GM21367 (cell line): ENCODE measurements around the gene METTL8.
"Not testable (repeated sequence)": the region's sequence is repeated elsewhere in the genome, so short reads cannot be mapped to it uniquely, and the experiment has no call there.

Experiments
- ATAC-seq: cut with Tn5 transposase; IDR thresholded peaks from one replicate; pipeline ENCODE4 v1.9.1; 2021; ENCODE audit not compliant: unreplicated experiment

METTL8 gene

GRCh38 chr2:171402906-171403580 lies 30.7 kb downstream of the METTL8 start:
- no peak for ATAC-seq

DNA sequence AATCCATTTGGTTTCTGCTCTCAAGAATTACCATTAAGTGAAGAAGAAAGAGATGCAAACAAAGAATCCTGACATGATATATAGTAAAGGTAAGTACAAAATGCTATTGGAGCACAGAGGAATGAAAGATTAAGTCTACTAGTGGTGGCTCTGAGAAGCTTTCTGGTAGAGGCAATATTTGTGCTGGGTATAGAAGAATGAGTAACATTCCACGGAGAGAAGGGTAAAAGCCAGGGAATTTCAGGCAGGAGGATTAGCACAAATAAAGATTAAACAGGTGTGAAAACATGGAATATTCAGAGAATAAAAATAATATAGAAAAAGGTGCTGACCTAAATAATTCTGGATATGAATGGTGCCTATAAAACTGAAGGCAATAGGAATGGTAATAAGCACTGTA lies 31.8 kb downstream of the METTL8 start:
- no peak for ATAC-seq

GRCh38 chr2:171400395-171400794 lies 33.4 kb downstream of the METTL8 start:
- no peak for ATAC-seq

GRCh38 chr2:171399292-171399691 lies 34.5 kb downstream of the METTL8 start:
- no peak for ATAC-seq

DNA sequence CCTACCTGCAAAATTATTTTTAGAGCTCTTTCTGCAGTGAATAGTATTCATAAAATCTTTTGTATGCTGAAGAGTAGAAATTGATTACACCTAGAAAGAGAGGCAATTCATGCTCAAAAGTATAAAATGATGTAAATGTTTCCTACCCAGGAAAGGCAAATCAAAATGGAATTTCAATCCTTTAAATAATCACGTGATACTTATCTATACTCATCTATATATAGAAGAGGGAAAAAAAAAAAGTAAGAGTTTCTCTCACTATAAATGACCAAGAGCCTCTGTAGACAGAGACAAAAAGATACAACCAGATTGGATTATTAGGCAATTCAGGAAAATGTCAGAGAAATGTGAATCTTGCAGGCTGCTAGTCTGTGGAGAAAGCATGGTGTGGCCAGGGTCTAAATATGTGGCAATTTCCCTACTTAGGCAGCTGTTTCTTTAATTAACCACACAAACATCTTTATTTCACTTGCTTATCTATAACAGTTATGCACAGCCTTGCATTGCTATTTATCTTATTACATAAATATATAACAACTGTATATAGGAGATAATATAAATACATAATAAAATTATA lies 39.5 kb downstream of the METTL8 start:
- ATAC-seq, result no peak

DNA sequence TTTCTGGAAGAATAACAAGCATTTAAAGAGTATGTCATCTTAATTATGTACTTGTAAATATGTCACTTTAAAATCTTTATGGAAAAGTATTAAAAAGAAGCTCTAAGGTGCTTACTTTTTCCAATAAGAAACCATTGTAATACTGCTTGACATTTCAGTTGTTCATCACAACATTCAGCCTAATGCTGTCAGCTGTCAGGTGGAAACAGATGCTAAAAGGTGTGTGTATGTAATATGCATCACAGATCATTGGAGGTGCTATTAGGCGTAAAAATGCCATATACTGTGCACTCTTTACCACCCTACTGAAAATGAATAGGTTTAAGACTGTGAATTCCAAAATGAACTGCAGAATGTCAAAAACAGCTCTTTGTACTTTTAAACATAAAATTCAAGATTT lies 40.3 kb downstream of the METTL8 start:
- ATAC-seq, result no peak

DNA sequence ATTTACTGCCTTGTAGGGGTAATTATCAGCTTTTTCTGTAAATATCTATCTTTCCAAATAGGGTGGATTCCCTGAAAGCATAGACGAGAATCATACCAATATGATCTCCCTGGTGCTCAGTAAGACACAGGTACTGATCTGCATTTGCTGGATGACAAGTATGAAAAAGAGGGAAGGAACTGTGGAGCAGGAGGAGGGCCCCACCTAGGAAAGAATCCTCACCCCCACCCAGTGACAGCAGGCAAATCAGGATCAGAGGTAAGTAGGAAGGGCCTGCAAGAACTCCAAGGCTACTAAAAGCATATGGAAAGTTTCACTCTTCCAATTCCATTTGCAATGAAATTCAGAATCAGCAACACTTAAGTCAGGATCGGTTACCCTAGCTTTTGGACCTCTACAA lies 42.3 kb downstream of the METTL8 start:
- ATAC-seq, result no peak

GRCh38 chr2:171390941-171391516 lies 42.8 kb downstream of the METTL8 start:
- ATAC-seq, result no peak

DNA sequence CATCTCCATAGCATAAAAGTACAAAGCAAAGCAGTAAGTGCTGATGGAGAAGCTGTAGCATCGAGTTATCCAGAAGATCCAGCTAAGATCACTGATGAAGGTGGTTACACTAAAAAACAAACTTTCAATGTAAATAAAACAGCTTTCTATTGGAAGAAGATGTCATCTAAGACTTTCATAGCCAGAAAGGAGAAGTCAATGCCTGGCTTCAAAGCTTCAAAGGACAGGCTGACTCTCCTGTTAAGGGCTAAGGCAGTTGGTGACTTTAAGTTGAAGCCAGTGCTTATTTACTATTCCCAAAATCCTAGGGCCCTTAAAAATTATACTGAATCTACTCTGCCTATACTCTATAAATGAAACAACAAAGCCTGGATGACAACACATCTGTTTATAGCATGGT lies 44.0 kb downstream of the METTL8 start:
- no peak for ATAC-seq

- no peak for ATAC-seq
Measured at GRCh38 chr2:171389325-171389724, 44.5 kb downstream of the METTL8 start.

DNA sequence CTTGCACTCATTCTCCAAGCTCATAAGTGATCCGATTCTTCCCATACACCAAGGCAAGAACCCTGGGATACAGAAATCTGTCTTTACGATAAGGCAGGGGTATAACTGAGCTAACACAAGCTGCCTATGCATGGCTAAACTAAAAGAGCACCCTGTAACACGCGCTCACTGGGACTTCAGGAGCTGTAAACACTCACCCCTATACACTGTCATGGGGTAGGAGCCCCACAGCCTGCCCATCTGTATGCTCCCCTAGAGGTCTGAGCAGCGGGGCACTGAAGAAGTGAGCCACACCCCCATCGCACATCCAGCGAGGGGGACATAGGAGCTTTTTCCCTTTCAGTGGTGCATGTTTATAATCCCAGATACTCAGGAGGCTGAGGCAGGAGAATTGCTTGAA lies 46.7 kb downstream of the METTL8 start:
- no peak for ATAC-seq

GRCh38 chr2:171386627-171387026 lies 47.2 kb downstream of the METTL8 start:
- no peak for ATAC-seq

GRCh38 chr2:171383134-171383533 lies 50.7 kb downstream of the METTL8 start:
- ATAC-seq, result no peak

DNA sequence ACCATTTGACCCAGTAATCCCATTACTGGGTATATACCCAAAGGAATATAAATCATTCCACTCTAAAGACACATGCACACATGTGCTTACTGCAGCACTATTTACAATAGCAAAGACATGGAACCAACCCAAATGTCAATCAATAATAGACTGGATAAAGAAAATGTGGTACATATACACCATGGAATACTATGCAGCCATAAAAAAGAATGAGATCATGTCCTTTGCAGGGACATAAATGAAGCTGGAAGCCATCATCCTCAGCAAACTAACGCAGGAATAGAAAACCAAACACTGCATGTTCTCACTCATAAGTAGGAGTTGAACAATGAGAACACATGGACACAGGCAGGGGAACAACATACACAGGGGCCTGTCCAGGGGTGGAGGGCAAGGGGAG lies 51.6 kb downstream of the METTL8 start:
- ATAC-seq, result not testable (repeated sequence)

DNA sequence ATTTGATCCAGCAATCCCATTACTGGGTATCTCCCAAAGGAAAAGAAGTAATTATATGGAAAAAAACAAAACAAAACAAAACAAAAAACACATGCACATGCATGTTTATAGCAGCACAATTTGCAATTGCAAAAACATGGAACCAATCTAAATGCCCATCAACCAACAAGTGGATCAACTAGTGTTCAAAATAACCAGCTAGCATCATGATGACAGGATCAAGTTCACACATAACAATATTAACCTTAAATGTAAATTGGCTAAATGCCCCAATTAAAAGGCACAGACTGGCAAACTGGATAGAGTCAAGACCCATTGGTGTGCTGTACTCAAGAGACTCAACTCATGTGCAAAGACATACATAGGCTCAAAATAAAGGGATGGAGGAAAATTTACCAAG lies 55.9 kb downstream of the METTL8 start:
- not testable (repeated sequence) for ATAC-seq

- ATAC-seq, result no peak
Measured at GRCh38 chr2:171367692-171368091, 66.1 kb downstream of the METTL8 start.

DNA sequence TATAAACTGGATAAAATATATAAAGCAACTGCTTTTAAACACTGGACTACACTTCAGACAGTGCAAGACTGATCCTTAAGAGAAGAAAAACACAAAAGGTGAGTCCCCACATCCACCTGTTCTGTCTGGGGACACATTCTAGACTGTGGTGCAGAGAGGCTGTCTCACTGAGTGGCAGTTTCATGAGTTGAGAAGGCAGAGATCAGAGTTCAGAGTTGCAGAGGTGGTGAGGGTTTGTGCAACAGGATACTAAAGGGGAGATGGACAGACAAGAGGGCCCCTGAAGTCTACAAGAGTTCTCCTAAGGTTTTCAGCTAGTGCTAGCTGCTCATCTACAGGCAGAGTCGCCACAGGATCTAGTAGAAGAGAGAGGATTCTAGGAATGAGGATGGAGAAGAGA lies 68.0 kb downstream of the METTL8 start:
- ATAC-seq, result no peak

- ATAC-seq, result no peak
Measured at GRCh38 chr2:171365232-171365631, 68.6 kb downstream of the METTL8 start.

DNA sequence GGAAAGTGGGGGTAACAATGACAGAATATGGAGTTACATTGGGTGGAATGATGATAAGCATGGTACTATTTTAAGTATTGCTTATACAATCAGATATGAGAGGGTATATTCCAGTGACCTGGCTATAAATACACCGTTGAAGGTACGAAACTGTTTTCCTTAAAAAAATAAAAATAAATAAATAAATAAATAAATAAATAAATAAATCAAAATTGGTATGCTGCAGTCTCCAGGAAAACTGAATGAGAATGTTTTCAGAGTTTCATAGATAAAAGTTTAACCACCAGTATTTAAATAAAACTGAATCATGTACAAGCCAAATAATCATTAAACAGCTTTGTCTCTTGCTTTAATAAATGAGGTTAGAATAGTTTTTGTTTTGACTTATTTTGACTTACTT lies 71.4 kb downstream of the METTL8 start:
- ATAC-seq, result no peak

- no peak for ATAC-seq
Measured at GRCh38 chr2:171360905-171361304, 72.9 kb downstream of the METTL8 start.

DNA sequence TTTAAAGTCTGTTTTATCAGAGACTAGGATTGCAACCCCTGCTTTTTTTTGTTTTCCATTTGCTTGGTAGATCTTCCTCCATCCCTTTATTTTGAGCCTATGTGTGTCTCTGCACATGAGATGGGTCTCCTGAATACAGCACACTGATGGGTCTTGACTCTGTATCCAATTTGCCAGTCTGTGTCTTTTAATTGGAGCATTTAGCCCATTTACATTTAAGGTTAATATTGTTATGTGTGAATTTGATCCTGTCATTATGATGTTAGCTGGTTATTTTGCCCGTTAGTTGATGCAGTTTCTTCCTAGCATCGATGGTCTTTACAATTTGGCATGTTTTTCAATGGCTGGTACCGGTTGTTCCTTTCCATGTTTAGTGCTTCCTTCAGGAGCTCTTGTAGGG lies 80.0 kb downstream of the METTL8 start:
- ATAC-seq, result not testable (repeated sequence)

- no peak for ATAC-seq
Measured at GRCh38 chr2:171348056-171348455, 85.7 kb downstream of the METTL8 start.

GRCh38 chr2:171347591-171348032 lies 86.2 kb downstream of the METTL8 start:
- no peak for ATAC-seq
